ENCODE measurements around the gene NR1D1.

DNA sequence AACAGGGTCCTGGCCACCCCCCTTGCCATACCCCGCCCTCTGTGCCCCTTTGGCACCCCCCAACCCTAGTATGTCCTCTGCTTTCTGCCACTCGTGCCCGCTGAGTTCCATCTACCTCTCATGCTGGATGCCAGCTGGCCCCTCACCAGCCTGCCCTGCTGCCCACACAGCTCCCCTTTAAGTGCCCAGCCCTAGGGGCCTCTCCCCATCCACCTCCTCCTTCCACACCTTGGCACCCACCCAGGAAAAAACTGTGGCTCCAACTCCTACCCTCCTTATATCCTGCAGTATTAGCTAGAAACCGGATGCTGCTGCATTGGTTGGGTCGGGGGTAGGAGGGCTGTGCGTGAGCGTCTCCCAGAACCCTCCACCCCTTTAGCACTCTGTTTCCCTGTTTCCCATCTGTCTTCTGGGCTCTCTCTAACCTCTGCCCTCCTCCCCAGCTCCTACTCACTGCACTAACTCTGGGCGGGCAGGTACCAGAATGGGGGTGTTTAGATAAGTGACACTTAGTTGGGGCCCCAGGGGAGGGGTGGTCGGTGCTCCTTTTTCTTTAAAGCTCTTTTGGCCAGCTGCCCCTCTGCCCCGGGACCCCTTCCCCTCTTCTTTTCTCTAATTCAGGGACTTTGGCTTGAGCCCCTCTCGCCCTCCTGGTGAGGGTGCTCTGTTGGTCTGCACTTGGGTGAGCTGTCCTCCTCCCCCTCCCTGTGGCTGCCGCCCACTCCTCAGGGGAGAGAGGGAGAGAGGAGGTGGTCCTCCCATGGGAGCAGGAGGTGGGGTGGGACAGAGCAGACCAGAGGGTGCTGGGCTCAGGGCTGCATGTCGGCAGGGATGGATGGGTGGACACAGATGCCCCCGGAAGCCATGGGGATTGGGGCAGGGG is 9.9 kb downstream of the NR1D1 start:
- no peak for TF ChIP-seq POLR2AphosphoS5 (IDR thresholded peaks at IDR 0.05; ENCODE audit: low read depth, low read length)
- no peak for TF ChIP-seq POLR2A (IDR thresholded peaks at IDR 0.05; ENCODE audit: borderline replicate concordance, extremely low read depth, insufficient read depth, insufficient read length)
- no peak for TF ChIP-seq YY1 (IDR thresholded peaks at IDR 0.05; ENCODE audit: extremely low read depth, insufficient replicate concordance, low read depth, low read length)
- no peak for TF ChIP-seq EZH2 (IDR thresholded peaks at IDR 0.05)
- no peak for TF ChIP-seq ATF3 (IDR thresholded peaks at IDR 0.05)
